ENCODE results near the gene CADM1.

- TF ChIP-seq CTCF (conservative IDR thresholded peaks at IDR 0.05; ENCODE audit: low read depth, low read length) = no peak
- TF ChIP-seq EZH2phosphoT487 (IDR thresholded peaks at IDR 0.05; ENCODE audit: borderline replicate concordance, low read length) = no peak
- no peak for TF ChIP-seq EZH2 (IDR thresholded peaks at IDR 0.05; ENCODE audit: low read length, unreplicated experiment)
Observed at GRCh38 chr11:115249061-115249578, 255.1 kb downstream of the CADM1 start.
